AG08396 (cell line): ENCODE measurements around the gene ANKRD34A.
A peak's percentile ranks its signal among the peaks of the same experiment; 100 is the strongest.

Experiments used
- DNase-seq: peaks from one replicate; pipeline ENCODE4 v3.0.0; 2012; ENCODE audit warnings: low spot score, mixed read lengths

ANKRD34A gene

DNA sequence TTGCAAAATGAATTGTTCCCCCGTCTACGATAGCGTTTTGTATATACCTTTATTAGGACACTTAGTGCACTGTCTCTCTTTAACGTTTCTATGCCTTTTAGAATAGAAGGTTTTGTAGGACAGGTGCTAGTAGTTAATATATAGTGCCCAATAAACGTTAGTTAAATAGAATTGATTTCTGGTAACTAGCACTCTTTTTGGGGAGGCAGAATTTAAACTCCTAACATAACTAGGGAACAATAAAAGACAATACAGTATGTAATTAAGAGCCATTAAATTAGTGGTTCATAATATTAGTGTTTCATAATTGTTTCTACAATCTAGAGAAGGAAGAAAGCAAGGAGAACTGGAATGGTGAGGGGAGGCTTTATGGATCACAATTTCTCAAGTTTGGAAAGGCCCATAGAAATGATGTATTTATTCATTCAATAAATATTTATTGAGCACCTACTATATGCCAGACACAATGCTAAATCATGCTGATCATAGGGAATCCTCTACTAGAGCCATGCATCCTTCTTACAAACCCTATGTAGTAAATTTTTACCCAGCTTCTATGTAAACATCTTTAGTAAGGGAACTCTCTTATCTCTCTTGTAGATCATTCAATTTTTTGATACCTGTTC is 857 bp upstream of the ANKRD34A start:
- DNase-seq: no peak

- peak; percentile 67 for DNase-seq
Measured at GRCh38 chr1:145963265-145964019, 933 bp downstream of the ANKRD34A start.

- peak; percentile 79 for DNase-seq
Measured at GRCh38 chr1:145962157-145963102, 1.9 kb downstream of the ANKRD34A start.

DNA sequence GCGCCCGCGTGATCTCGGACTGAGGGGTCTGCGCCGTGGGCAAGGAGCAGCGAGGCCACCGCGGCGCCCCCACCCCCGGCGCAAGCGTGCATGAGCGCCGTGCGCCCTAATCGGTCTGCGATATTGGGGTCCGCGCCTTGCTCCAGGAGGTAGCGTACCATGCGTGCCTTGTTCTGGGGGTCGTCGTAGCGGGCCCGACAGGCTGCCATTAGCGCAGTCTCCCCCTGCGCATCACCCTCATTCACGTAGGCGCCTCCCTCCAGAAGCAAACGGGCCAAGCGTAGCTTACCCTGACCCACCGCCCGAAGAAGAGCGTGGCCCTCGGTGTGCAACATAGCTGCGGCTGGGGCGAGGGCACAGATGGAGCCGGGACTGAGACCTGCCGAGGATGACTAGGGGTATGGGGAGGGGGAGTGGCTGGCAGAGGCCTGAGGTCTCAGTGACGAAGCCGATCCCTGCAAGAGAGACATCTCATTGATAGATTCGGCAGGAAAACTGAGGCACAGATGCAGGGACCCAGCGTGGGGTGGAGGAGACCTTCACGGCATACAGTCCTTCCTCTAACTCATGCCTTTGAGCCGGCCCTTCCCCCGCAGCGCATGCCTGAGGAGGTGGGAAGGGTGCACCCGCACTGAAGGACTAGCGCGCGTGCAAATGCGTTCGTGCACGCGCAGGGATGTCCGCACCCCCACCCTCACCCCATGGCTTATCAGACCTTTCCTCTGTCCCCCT is 2.8 kb downstream of the ANKRD34A start:
- peak; percentile 56 for DNase-seq

DNA sequence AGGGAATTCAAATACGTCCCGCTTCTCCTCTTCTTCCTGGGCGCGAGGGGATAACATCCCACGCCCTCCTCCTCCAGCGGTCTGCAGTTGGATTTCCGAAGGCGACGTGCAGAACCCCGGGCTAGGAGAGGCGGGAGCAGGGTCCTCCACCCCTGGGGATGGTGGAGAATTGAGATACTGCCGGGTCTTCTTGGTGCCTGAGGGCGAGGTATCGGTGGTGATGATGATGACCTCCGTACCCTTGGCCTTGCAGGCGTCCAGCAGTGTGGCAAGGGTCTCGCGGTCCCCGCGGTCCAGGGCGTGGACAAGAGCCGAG is 3.3 kb downstream of the ANKRD34A start:
- no peak for DNase-seq

DNA sequence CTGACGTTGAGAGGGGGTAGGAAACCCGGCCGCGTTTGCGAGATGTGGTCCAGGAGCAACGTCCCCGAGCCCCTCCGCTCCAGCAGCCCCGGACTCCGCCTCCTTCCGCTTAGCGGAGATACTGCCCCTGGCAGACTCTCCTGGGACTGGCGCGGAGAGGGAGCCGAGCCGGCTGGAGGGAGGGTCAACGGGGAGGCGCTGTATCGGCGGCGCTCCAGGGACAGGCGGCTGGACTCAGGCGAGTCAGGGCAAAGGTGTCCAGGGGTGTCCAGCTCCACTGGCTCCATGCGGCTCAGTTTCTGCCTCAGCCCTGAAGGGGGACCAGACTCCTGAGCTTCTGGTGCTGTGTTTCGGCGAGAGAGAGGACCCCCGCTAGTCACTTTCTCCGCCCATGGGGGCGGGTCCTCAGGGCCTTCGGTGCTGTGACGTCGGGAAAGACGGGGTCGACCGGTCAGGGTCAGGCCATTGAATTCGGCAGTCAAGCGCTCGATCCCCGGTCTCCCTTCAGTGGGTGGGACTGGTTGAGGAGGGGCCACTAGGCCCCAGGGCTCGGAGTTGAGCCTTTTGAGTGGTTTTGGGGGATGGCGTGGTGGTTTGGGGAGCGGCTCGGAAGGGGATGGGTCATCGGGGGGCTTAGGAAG is 3.8 kb downstream of the ANKRD34A start:
- peak; percentile 80 for DNase-seq

DNA sequence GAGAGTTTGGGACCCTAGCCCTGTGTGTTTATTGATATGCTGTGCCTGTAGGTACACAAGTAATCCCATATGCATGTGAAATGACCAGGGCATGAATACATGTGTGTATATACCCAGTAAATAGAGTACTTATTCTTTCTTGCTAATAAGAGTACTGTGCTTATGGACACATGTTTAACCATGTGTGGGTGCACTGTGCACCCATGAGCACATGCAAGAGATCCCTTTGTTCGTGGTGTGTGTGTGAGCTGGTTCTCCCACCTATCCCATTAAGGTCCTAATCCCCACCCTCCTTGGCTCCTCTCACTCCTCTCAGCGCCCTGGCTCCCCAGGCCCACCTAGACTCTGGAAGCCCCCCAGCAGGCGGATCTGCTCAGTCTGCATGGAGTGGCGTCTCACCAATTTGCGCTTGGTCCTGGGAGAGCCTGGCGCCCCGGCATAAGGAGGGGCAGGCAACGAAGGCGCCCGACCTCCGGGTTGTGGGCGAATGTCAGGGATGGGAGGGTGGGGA is 4.4 kb downstream of the ANKRD34A start:
- no peak for DNase-seq

GRCh38 chr1:145959333-145959732 is 5.0 kb downstream of the ANKRD34A start:
- DNase-seq: no peak

DNA sequence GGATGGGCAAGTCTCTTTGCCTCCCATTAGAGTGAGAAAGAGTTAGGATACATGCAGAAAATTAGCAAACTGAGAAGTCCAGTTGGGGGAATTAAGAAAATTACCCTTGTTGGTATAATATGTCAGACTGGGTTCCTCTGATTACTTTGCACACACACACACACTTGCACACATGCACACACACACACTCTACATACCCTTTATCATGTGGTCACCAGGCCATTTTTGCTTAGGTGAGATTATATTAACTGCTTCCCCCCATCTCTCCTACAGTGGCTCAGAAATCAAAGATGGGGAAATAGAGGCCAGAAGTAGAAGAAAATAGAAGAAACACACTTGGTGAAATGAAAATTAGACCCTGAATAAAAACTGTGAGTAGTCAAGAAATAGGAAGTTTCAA is 5.6 kb downstream of the ANKRD34A start:
- DNase-seq: no peak

DNA sequence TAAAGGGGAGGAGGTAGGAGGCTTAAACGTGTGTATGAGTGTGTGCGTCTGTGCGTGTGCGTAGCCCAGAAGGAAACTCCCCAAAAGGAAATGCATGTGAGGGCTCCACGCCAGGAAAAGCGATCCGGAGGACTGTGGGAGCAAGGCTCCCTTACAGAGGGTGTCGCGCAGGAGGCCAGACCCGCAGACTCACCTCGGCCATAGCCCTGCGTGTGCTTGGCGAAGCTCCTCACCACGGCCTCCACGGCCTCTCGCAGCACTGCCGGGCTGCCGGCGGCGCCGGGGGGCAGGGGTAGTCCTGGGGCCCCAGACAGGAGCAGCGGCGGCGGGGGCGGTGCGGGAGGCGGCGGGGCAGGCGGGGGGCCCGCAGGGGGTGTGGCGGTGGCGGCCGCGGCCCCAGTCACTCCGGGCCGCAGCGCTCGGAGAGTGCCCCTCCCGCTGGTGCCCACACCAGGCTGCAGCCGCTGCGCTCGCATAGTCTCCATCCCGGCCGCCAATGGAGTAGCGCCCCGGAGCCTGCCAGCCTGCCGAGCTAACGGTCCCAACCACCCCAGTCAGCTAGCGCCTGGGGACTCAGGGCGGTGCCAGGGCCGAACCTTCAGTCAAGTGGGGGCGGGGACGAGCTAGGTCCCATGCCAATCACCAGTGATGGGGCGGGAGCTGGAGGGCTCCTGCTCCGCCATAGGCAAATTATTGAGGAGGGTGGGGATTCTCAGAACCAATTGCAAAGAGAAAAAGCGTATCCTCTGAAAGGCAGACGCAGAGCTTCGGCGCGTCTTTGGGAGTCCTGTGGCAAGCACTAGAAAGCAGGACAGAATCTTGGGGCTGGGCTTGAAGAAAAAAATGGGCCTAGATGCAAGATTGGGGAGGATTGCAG is 6.7 kb downstream of the ANKRD34A start, which contains the start of gene LIX1L:
TSS of gene LIX1L (minus strand) at position 575 of the 877 bp plus-strand sequence. CDS start at position 485, 90 bp downstream.
- DNase-seq: peak; percentile 96

DNA sequence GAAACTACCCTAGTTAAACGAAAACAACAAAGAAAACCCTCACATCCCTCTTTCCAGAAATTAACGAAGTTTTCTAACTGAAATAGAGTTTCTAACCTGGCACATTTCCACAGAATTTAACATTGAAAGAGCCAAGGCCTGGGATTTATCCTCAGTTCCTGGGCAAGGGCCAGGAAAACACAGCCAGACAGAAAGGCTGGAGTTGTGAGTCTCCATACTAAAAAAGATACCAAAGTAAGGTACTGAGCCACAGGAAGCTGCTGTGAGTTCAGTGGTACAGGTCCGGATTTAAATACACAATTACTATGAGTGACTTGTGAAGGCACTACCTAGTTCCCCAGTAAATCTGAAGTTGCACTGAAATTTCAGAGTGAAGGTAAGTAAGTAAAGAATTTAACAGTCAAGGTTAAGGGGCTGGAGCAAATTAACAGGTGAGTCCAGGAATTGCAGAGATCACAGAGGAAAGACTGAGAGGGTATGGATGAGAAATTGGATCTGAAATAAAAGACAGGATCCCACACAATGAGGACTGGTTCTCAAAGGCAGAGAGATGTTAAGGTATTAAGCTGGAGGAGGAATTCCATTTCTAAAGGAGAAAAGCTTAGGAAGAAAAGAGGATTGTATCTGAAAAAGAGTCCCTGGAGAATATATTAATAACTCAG is 7.5 kb downstream of the ANKRD34A start:
- no peak for DNase-seq

- DNase-seq: no peak
Measured at GRCh38 chr1:145956361-145956760, 8.0 kb downstream of the ANKRD34A start.

DNA sequence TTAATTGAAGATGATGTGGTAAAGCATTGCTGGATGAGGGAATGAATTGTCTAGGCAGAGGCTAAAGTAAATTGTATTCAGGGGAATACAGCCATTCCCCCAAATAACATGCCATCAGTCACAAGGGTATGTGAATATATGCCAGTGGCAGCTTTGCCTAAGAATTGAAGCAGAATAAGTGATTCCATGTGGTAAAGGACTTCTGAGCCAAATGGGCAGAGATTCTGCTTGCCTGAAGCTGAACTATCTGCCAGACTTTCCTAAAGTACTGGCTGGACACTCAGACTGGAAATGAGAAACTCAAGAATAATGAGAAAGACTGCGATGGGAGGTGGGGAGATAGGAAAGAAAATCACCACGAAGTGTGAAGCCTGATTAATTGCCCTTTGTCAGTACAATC is 8.9 kb downstream of the ANKRD34A start:
- DNase-seq: no peak

- no peak for DNase-seq
Measured at GRCh38 chr1:145953861-145954260, 10.5 kb downstream of the ANKRD34A start.

- DNase-seq: no peak
Measured at GRCh38 chr1:145952903-145953302, 11.5 kb downstream of the ANKRD34A start.

- no peak for DNase-seq
Measured at GRCh38 chr1:145951526-145951925, 12.8 kb downstream of the ANKRD34A start.

DNA sequence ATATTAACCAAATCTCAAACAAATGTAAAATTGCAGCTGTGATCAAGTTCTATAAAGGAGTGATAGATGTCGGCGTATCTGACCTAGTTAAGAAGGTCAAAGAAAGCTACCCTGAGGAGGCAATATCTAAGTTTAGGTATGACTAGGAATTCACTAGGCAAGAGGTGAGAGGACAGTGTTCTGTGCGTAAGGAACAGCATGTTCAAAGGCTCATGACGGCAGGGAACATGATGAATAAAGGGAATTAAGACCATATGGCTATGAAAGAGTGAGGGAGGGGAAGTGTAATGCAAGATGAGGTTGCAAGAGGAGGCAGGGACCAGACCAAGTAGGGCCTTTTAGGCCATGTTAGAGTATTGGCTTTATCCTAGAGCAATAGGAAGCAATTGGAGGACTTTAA is 15.2 kb downstream of the ANKRD34A start:
- no peak for DNase-seq

GRCh38 chr1:145947551-145947950 is 16.8 kb downstream of the ANKRD34A start:
- no peak for DNase-seq

GRCh38 chr1:145946477-145946986 is 17.8 kb downstream of the ANKRD34A start:
- no peak for DNase-seq
